Osteocyte (in vitro differentiated cells): ENCODE measurements around the gene CPVL. TPM values are rescaled to one million over a fixed set of nuclear protein-coding genes. Genes with fewer than 3 reads are reported as not detected.

Experiments
- DNase-seq: peaks from one replicate; pipeline ENCODE4 v3.0.0; 2021; ENCODE audit warnings: mixed read lengths; ENCODE audit not compliant: unreplicated experiment; ENCODE audit errors: extremely low spot score
- H3K27ac Mint-ChIP-seq: one replicate; pipeline ENCODE4 v1.8.0; 2021; ENCODE audit warnings: mild to moderate bottlenecking, mixed read lengths; ENCODE audit not compliant: unreplicated experiment
- H3K27me3 Mint-ChIP-seq: one replicate; pipeline ENCODE4 v1.8.0; 2021; ENCODE audit warnings: mixed read lengths; ENCODE audit not compliant: unreplicated experiment
- H3K36me3 Mint-ChIP-seq: one replicate; pipeline ENCODE4 v1.8.0; 2021; ENCODE audit warnings: mixed read lengths; ENCODE audit not compliant: unreplicated experiment
- H3K4me1 Mint-ChIP-seq: one replicate; pipeline ENCODE4 v1.8.0; 2021; ENCODE audit warnings: mixed read lengths; ENCODE audit not compliant: unreplicated experiment
- H3K4me3 Mint-ChIP-seq: one replicate; pipeline ENCODE4 v1.8.0; 2021; ENCODE audit warnings: mild to moderate bottlenecking, moderate library complexity, mixed read lengths; ENCODE audit not compliant: unreplicated experiment
- H3K9me3 Mint-ChIP-seq: one replicate; pipeline ENCODE4 v1.8.0; 2021; ENCODE audit warnings: mixed read lengths; ENCODE audit not compliant: unreplicated experiment
- total RNA-seq: library from RNA; stranded (reverse); gene quantifications from 2 replicates; pipeline ENCODE4 v1.2.1, GENCODE V29; 2021
- TF ChIP-seq, protein P1 (sequence below): fragments of 200-600 bp; sonication (generic); IDR thresholded peaks from 2 replicates; pipeline ENCODE4 v1.5.0; 2021; ENCODE audit warnings: antibody characterized with exemption, mild to moderate bottlenecking, moderate library complexity

The CPVL gene
- total RNA-seq, 1 donor from 2014 or later, result 2.0 TPM

DNA sequence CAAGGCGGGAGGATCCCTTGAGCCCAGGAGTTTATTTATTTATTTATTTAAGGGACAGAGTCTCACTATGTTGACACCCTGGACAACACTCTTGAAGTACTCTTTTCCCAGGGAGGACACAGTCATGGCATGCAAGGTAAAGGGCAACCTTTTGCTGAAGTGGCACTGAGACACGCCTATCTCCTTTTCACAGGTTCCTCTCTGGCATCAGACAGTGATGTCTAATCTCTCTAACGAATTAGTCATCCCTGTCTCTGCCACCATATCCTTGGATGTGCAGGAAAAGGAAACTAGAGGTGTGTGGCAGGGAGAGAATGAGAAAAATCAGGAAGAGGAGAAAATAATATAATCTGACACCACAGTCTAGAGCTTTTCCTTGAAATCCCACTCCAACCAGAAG lies 19.5 kb downstream of the CPVL start:
- Mint-ChIP-seq H3K27me3 (peaks cover 6% of the 10 kb centered on the region), H3K27ac (no peak overlapping the region), H3K4me1 (no peaks in the 10 kb centered on the region), H3K36me3 (no peaks in the 10 kb centered on the region), H3K4me3 (no peak overlapping the region), H3K9me3 (no peaks in the 10 kb centered on the region)
- TF ChIP-seq, protein P1, sequence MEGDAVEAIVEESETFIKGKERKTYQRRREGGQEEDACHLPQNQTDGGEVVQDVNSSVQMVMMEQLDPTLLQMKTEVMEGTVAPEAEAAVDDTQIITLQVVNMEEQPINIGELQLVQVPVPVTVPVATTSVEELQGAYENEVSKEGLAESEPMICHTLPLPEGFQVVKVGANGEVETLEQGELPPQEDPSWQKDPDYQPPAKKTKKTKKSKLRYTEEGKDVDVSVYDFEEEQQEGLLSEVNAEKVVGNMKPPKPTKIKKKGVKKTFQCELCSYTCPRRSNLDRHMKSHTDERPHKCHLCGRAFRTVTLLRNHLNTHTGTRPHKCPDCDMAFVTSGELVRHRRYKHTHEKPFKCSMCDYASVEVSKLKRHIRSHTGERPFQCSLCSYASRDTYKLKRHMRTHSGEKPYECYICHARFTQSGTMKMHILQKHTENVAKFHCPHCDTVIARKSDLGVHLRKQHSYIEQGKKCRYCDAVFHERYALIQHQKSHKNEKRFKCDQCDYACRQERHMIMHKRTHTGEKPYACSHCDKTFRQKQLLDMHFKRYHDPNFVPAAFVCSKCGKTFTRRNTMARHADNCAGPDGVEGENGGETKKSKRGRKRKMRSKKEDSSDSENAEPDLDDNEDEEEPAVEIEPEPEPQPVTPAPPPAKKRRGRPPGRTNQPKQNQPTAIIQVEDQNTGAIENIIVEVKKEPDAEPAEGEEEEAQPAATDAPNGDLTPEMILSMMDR, result no peak
- no peak for DNase-seq

DNA sequence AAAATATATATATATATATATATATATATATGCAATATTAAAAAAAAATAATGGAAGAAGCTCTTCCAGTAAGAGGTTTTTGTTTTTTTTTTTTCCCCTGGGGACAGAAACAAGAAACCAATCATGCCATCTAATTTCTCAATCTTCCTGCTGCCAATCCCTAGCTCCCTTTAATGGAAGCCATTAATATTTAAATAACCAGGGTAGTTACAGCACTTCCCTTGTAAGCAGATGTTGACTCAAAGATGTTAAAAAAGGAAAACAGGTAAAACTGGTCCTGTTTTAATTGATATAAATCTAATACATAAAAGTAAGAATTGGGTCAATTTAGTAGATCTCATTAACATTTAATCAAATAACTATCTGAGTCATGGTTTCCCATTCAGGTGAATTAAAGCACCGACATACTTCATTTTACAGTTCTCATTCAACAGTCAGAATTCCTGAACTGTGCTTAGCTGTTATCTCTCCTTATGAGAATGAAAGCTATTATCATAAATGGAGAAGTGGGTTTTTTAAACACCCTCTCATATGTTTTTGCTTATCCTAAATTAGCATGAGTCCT lies 22.6 kb downstream of the CPVL start:
- Mint-ChIP-seq H3K27ac (no peak overlapping the region), H3K4me1 (no peaks in the 10 kb centered on the region), H3K4me3 (no peak overlapping the region), H3K9me3 (no peaks in the 10 kb centered on the region), H3K36me3 (no peaks in the 10 kb centered on the region), H3K27me3 (peaks cover 2% of the 10 kb centered on the region)
- DNase-seq, result no peak
- TF ChIP-seq, protein P1, result no peak

- no peaks in the 10 kb centered on the region for H3K36me3 Mint-ChIP-seq
- peaks cover 3% of the 10 kb centered on the region for H3K27me3 Mint-ChIP-seq
- no peak overlapping the region for H3K4me3 Mint-ChIP-seq
- no peaks in the 10 kb centered on the region for H3K4me1 Mint-ChIP-seq
- DNase-seq, result no peak
- TF ChIP-seq, protein P1, result no peak
- H3K9me3 Mint-ChIP-seq, result no peaks in the 10 kb centered on the region
- no peak overlapping the region for H3K27ac Mint-ChIP-seq
Measured at GRCh38 chr7:29122759-29123158, 23.6 kb downstream of the CPVL start.

- H3K27ac Mint-ChIP-seq, result no peak overlapping the region
- DNase-seq, result no peak
- TF ChIP-seq, protein P1, result no peak
- no peak overlapping the region for H3K4me3 Mint-ChIP-seq
- no peaks in the 10 kb centered on the region for H3K9me3 Mint-ChIP-seq
- no peaks in the 10 kb centered on the region for H3K36me3 Mint-ChIP-seq
- H3K4me1 Mint-ChIP-seq, result no peaks in the 10 kb centered on the region
- H3K27me3 Mint-ChIP-seq, result peaks cover 3% of the 10 kb centered on the region
Measured at GRCh38 chr7:29122081-29122480, 24.3 kb downstream of the CPVL start.

DNA sequence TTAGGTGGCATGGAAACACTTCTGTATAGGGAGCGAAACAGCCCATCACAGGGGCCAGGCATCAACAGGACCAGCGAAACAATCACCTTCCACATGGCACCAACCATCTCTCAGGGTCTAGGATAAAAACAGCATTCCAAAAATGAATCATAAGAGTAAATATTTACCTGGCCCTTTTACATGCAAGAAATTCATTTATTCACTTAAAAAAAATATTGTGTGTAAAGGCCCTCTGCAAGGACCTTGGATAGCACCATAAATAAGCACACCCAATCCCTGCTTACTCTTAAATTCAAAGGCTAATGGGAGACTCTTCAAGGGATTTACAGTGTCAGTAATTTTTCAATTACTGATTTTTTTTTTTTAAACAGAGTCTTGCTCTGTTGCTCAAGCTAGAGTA lies 25.4 kb downstream of the CPVL start:
- H3K36me3 Mint-ChIP-seq, result no peaks in the 10 kb centered on the region
- H3K27ac Mint-ChIP-seq, result no peak overlapping the region
- no peak for DNase-seq
- TF ChIP-seq, protein P1, result no peak
- H3K9me3 Mint-ChIP-seq, result no peaks in the 10 kb centered on the region
- no peak overlapping the region for H3K4me3 Mint-ChIP-seq
- H3K4me1 Mint-ChIP-seq, result peaks cover 2% of the 10 kb centered on the region
- H3K27me3 Mint-ChIP-seq, result peaks cover 7% of the 10 kb centered on the region
